OCI-LY1 (cell line): ENCODE results near the gene MAFB.

Experiments used
- H2AFZ ChIP-seq: fragments of 200-600 bp; sonication (generic), shearing (Covaris generic); 2 replicates; pipeline ENCODE4 v1.6.0; 2014; ENCODE audit warnings: antibody characterized with exemption, mild to moderate bottlenecking, low read length
- H3F3A ChIP-seq: fragments of 200-600 bp; sonication (generic), shearing (Covaris generic); 2 replicates; pipeline ENCODE4 v1.6.0; 2014; ENCODE audit warnings: mild to moderate bottlenecking, antibody characterized with exemption, low read length, moderate library complexity; ENCODE audit not compliant: insufficient read depth
- H3K27ac ChIP-seq: fragments of 200-600 bp; sonication (generic); 2 replicates; pipeline ENCODE4 v1.5.1; 2014; ENCODE audit warnings: low read length, mixed run types, mild to moderate bottlenecking, low read depth; ENCODE audit not compliant: poor library complexity, severe bottlenecking
- H3K27me3 ChIP-seq: fragments of 200-600 bp; sonication (generic); 2 replicates; pipeline ENCODE4 v1.6.0; 2014; ENCODE audit warnings: antibody characterized with exemption, mild to moderate bottlenecking, low read length, moderate library complexity; ENCODE audit not compliant: insufficient read depth
- H3K36me3 ChIP-seq: fragments of 200-600 bp; sonication (generic); 2 replicates; pipeline ENCODE4 v1.6.1; 2014; ENCODE audit warnings: mild to moderate bottlenecking, antibody characterized with exemption, low read length, moderate library complexity, mixed read lengths; ENCODE audit not compliant: insufficient read depth
- H3K4me1 ChIP-seq: fragments of 200-600 bp; sonication (generic); 2 replicates; pipeline ENCODE4 v1.5.1; 2014; ENCODE audit warnings: mild to moderate bottlenecking, low read length, moderate library complexity; ENCODE audit not compliant: insufficient read depth, severe bottlenecking
- H3K4me2 ChIP-seq: fragments of 200-600 bp; sonication (generic), shearing (Covaris generic); 2 replicates; pipeline ENCODE4 v1.6.1; 2014; ENCODE audit warnings: low read length
- H3K4me3 ChIP-seq: fragments of 200-600 bp; sonication (generic); 2 replicates; pipeline ENCODE4 v1.5.1; 2014; ENCODE audit warnings: low read length, low read depth, mild to moderate bottlenecking, mixed read lengths; ENCODE audit not compliant: poor library complexity, severe bottlenecking
- H3K79me2 ChIP-seq: fragments of 200-600 bp; shearing (Covaris generic); 2 replicates; pipeline ENCODE4 v1.6.1; 2016; ENCODE audit warnings: mixed run types, low read length, mixed read lengths; ENCODE audit not compliant: insufficient read depth
- H3K9ac ChIP-seq: fragments of 200-600 bp; sonication (generic), shearing (Covaris generic); 2 replicates; pipeline ENCODE4 v1.6.1; 2014; ENCODE audit warnings: mild to moderate bottlenecking, low read length, mixed read lengths
- H3K9me2 ChIP-seq: fragments of 200-600 bp; sonication (generic), shearing (Covaris generic); 2 replicates; pipeline ENCODE4 v1.6.1; 2014; ENCODE audit warnings: low read depth, mild to moderate bottlenecking, low read length, mixed read lengths
- H3K9me3 ChIP-seq: fragments of 200-600 bp; shearing (Covaris generic); 2 replicates; pipeline ENCODE4 v1.6.1; 2014; ENCODE audit warnings: low read length, mixed read lengths
- H4K20me1 ChIP-seq: fragments of 200-600 bp; sonication (generic), shearing (Covaris generic); 2 replicates; pipeline ENCODE4 v1.6.0; 2016; ENCODE audit warnings: mild to moderate bottlenecking, low read length; ENCODE audit not compliant: insufficient read depth
- CTCF ChIP-seq: fragments of 200-600 bp; sonication (generic), shearing (Covaris generic); IDR thresholded peaks from 2 replicates; pipeline ENCODE4 v1.5.1; 2017; ENCODE audit warnings: mild to moderate bottlenecking, antibody characterized with exemption, low read length, moderate library complexity, mixed read lengths
- EZH2 ChIP-seq: fragments of 200-600 bp; sonication (generic), shearing (Covaris generic); IDR thresholded peaks from 2 replicates; pipeline ENCODE4 v1.8.0; 2017; ENCODE audit warnings: borderline replicate concordance, mixed run types, mild to moderate bottlenecking, antibody characterized with exemption, low read length, moderate library complexity, mixed read lengths

Gene MAFB

GRCh38 chr20:40652441-40652987 is 36.5 kb downstream of the MAFB start:
- H3K27ac ChIP-seq, result no peak overlapping the region
- H3K9me3 ChIP-seq, result no peaks in the 10 kb centered on the region
- H3K27me3 ChIP-seq, result no peaks in the 10 kb centered on the region
- H3K9me2 ChIP-seq, result no peaks in the 10 kb centered on the region
- H3K9ac ChIP-seq, result no peak overlapping the region
- H3K36me3 ChIP-seq, result no peaks in the 10 kb centered on the region
- no peak for TF ChIP-seq EZH2
- TF ChIP-seq CTCF, result no peak
- H4K20me1 ChIP-seq, result no peaks in the 10 kb centered on the region
- H3K4me2 ChIP-seq, result no peak overlapping the region
- H3F3A ChIP-seq, result no peaks in the 10 kb centered on the region
- no peaks in the 10 kb centered on the region for H3K4me1 ChIP-seq
- no peak overlapping the region for H2AFZ ChIP-seq
- no peaks in the 10 kb centered on the region for H3K79me2 ChIP-seq
- H3K4me3 ChIP-seq, result no peak overlapping the region

- Histone ChIP-seq H3K79me2 (no peaks in the 10 kb centered on the region), H3F3A (no peaks in the 10 kb centered on the region), H3K36me3 (no peaks in the 10 kb centered on the region), H3K27ac (no peak overlapping the region), H2AFZ (no peak overlapping the region), H3K9ac (no peak overlapping the region), H3K27me3 (no peaks in the 10 kb centered on the region), H3K4me1 (no peaks in the 10 kb centered on the region), H3K9me2 (no peaks in the 10 kb centered on the region), H3K9me3 (no peaks in the 10 kb centered on the region), H3K4me3 (no peak overlapping the region), H3K4me2 (no peak overlapping the region), H4K20me1 (no peaks in the 10 kb centered on the region)
- TF ChIP-seq CTCF, result no peak
- TF ChIP-seq EZH2, result no peak
These were observed 37.9 kb downstream of the MAFB start for GRCh38 chr20:40651151-40651550.

- H3K27ac ChIP-seq, result no peak overlapping the region
- H4K20me1 ChIP-seq, result no peaks in the 10 kb centered on the region
- H3K9me3 ChIP-seq, result no peaks in the 10 kb centered on the region
- H3K4me3 ChIP-seq, result no peak overlapping the region
- H3K36me3 ChIP-seq, result no peaks in the 10 kb centered on the region
- no peaks in the 10 kb centered on the region for H3K4me1 ChIP-seq
- no peak overlapping the region for H3K9ac ChIP-seq
- no peak overlapping the region for H2AFZ ChIP-seq
- H3K79me2 ChIP-seq, result no peaks in the 10 kb centered on the region
- H3K9me2 ChIP-seq, result no peaks in the 10 kb centered on the region
- no peaks in the 10 kb centered on the region for H3K27me3 ChIP-seq
- TF ChIP-seq EZH2 (no peak), CTCF (no peak)
- H3F3A ChIP-seq, result no peaks in the 10 kb centered on the region
- H3K4me2 ChIP-seq, result no peak overlapping the region
These were observed 38.3 kb downstream of the MAFB start for GRCh38 chr20:40650707-40651106.
